HFFc6 (cell line): ENCODE data around the gene SPINT1. TPM values are rescaled to one million over a fixed set of nuclear protein-coding genes. Genes with fewer than 3 reads are reported as not detected.

Experiments used
- DNase-seq: peaks from one replicate; pipeline ENCODE4 v3.0.0-alpha.2; 2018
- H3K27ac Mint-ChIP-seq: 2 replicates; pipeline ENCODE4 v1.8.0; 2020; ENCODE audit warnings: mild to moderate bottlenecking, mixed read lengths
- H3K27me3 Mint-ChIP-seq: 2 replicates; pipeline ENCODE4 v1.8.0; 2021; ENCODE audit warnings: mild to moderate bottlenecking, moderate library complexity, mixed read lengths; ENCODE audit not compliant: insufficient read depth
- H3K36me3 Mint-ChIP-seq: 2 replicates; pipeline ENCODE4 v1.8.0; 2021; ENCODE audit warnings: low read depth, mixed read lengths
- H3K4me1 Mint-ChIP-seq: 2 replicates; pipeline ENCODE4 v1.8.0; 2020; ENCODE audit warnings: low read depth, mixed read lengths
- H3K4me3 Mint-ChIP-seq: 2 replicates; pipeline ENCODE4 v1.8.0; 2020; ENCODE audit warnings: mild to moderate bottlenecking, moderate library complexity, mixed read lengths
- H3K9me3 Mint-ChIP-seq: 2 replicates; pipeline ENCODE4 v1.8.0; 2020; ENCODE audit warnings: mild to moderate bottlenecking, mixed read lengths
- total RNA-seq, 6 experiments: library from RNA; stranded (reverse); fragmentation: NEBNext Ultra II Directional; extraction: Animal tissue kit (Norgen Biotek cat#: 25700); gene quantifications; 2 replicates in 1 of 6; 3 replicates in 5 of 6; pipeline ENCODE4 v1.2.3, GENCODE V29; 2021
- TF ChIP-seq, protein P1 (sequence below): fragments of 200-600 bp; sonication (generic); IDR thresholded peaks from 2 replicates; pipeline ENCODE4 v1.5.0; 2021; ENCODE audit warnings: antibody characterized with exemption, mild to moderate bottlenecking

SPINT1 gene
- total RNA-seq, 6 experiments from 2014 or later, result 0.14 to 0.51 (median 0.26) TPM; not detected in 1

DNA sequence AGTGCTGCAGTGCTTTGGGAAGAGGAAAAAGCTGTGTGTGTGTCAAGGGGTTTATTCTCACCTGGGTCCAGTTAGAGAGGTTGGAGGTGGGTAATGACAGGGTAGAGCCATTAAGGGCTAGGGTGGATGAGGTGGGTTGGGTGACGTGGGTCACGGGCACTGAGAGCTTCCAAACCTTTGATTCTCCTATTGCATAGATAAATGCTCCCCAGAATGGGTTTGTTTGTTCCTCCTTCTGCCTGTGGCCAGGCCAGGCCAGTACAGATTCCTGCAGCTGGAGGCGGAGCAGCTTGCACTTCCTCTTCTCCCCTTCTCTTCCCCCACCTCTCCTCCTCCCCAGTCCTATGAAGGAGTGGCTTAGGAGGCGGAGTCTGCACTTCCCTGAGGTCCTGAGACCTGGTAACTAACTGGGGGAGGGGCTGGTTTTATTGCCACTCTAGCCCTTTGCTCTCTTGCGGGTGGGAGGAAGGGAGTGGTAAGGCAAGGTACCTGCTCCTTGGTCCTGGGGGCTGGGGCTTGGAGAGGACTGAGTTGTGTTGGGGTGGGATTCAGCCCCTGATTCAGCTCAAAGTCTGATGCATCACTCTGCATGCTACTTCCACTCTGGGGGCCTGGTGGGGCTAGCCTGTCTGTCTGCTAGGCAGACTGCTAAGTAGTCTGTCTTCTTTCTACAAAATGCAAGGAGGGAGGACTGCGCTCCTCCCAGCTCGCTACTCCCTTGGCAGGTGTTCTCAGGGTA is 3.5 kb downstream of the SPINT1 start:
- H3K36me3 Mint-ChIP-seq, result no peaks in the 10 kb centered on the region
- DNase-seq, result no peak
- H3K4me3 Mint-ChIP-seq, result no peak overlapping the region
- TF ChIP-seq, protein P1, sequence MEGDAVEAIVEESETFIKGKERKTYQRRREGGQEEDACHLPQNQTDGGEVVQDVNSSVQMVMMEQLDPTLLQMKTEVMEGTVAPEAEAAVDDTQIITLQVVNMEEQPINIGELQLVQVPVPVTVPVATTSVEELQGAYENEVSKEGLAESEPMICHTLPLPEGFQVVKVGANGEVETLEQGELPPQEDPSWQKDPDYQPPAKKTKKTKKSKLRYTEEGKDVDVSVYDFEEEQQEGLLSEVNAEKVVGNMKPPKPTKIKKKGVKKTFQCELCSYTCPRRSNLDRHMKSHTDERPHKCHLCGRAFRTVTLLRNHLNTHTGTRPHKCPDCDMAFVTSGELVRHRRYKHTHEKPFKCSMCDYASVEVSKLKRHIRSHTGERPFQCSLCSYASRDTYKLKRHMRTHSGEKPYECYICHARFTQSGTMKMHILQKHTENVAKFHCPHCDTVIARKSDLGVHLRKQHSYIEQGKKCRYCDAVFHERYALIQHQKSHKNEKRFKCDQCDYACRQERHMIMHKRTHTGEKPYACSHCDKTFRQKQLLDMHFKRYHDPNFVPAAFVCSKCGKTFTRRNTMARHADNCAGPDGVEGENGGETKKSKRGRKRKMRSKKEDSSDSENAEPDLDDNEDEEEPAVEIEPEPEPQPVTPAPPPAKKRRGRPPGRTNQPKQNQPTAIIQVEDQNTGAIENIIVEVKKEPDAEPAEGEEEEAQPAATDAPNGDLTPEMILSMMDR, result no peak
- no peaks in the 10 kb centered on the region for H3K9me3 Mint-ChIP-seq
- 0 out of 2 replicates have a peak, but pooled peaks cover 10% of the 10 kb centered on the region for H3K4me1 Mint-ChIP-seq
- H3K27me3 Mint-ChIP-seq, result peaks cover 40% of the 10 kb centered on the region
- H3K27ac Mint-ChIP-seq, result no peak overlapping the region

DNA sequence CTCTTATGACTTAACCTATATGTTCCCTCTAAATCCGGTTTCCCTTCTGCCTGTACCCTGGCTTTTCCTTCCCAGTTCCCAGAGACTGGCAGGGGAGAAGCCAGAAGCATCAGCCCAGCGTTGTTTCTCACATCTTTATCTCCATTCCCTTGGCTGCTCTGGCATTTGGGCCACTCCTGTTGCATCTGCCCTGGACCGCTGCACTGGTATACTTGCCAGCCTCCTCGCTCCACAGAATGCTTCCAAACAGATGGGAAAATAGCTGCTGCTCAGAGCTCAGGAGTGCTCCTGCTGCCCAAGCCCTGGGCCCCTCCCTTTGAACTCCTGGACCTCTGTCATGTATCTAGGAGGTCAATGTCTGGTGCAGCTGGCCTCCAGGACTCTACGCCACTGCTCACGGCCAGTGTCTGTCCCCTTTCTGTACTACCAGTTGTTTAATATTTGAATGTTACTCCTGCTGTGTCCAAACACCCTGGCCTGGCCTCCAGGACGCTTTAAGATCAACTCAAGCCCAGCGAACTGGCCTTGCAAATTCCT is 6.8 kb downstream of the SPINT1 start:
- no peak for DNase-seq
- Mint-ChIP-seq H3K4me3 (no peak overlapping the region), H3K4me1 (no peaks in the 10 kb centered on the region), H3K36me3 (no peaks in the 10 kb centered on the region), H3K27me3 (peaks cover 29% of the 10 kb centered on the region), H3K27ac (no peak overlapping the region), H3K9me3 (no peaks in the 10 kb centered on the region)
- TF ChIP-seq, protein P1, result no peak

DNA sequence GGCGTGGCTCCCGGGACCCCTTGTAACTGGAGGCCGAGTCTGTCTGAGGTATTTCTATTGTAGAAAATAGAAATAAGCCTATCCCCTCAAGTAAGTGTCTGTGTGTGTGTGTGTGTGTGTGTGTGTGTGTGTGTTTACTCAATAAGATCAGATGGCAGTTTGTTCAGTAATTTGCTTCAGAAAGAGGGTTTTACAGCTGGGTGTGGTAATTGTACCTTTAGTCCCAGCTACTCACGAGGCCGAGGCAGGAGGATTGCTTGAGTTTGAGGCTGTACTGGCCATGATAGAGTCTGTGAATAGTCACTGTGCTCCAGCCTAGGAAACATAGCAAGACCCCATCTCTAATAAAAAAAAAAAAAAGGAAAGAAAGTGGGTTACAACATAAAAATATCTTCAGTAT is 8.7 kb downstream of the SPINT1 start:
- no peaks in the 10 kb centered on the region for H3K9me3 Mint-ChIP-seq
- DNase-seq, result no peak
- peaks cover 3% of the 10 kb centered on the region for H3K4me1 Mint-ChIP-seq
- TF ChIP-seq, protein P1, result no peak
- no peaks in the 10 kb centered on the region for H3K36me3 Mint-ChIP-seq
- no peak overlapping the region for H3K27ac Mint-ChIP-seq
- H3K27me3 Mint-ChIP-seq, result peaks cover 20% of the 10 kb centered on the region
- H3K4me3 Mint-ChIP-seq, result no peak overlapping the region

DNA sequence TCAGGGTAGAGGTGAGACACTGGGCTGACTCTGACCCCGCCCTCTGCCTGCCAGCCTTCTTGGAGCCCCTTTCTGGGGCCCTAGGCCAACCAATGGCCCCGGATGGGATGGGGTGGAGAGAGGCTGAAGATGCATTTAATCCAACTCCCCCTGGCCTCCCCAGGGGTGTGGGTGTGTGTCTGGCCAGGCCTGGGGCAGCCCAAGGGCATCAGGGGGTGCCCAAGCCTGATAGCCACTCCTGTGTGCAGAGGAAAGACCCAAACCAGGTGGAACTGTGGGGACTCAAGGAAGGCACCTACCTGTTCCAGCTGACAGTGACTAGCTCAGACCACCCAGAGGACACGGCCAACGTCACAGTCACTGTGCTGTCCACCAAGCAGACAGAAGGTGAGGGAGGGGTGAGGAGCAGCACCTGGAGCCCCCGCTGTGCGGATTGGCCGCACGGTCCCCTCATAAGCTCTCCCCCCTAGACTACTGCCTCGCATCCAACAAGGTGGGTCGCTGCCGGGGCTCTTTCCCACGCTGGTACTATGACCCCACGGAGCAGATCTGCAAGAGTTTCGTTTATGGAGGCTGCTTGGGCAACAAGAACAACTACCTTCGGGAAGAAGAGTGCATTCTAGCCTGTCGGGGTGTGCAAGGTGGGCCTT is 9.5 kb downstream of the SPINT1 start:
- Mint-ChIP-seq H3K36me3 (no peaks in the 10 kb centered on the region), H3K4me1 (peaks cover 11% of the 10 kb centered on the region), H3K27ac (no peak overlapping the region), H3K9me3 (no peaks in the 10 kb centered on the region), H3K4me3 (no peak overlapping the region), H3K27me3 (peaks cover 20% of the 10 kb centered on the region)
- TF ChIP-seq, protein P1, result no peak
- no peak for DNase-seq

DNA sequence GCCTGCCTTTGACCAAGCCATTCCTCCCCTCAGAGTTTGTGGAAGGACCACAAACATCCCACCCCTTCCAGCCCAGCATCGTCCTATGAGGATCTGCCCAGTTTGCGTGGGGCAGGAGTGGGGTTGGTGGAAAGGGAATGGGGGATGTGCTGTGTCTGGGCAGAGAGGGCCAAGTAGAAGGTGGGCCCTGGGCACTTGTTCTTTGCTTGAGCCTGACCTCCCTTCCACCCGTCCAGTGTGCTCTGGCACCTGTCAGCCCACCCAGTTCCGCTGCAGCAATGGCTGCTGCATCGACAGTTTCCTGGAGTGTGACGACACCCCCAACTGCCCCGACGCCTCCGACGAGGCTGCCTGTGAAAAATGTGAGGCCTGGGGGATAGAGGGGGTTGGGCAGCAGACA is 10.3 kb downstream of the SPINT1 start:
- Mint-ChIP-seq H3K27ac (no peak overlapping the region), H3K27me3 (peaks cover 25% of the 10 kb centered on the region), H3K4me3 (no peak overlapping the region), H3K4me1 (peaks cover 17% of the 10 kb centered on the region), H3K36me3 (no peaks in the 10 kb centered on the region), H3K9me3 (no peaks in the 10 kb centered on the region)
- DNase-seq, result no peak
- TF ChIP-seq, protein P1, result no peak
